Stimulated activated naive CD8-positive, alpha-beta T cell treated with anti-CD3 and anti-CD28 coated beads, Interleukin-15, Interleukin-2, amounts not matched to agents 100 ng/mL and 50 ng/mL, for 24 hours (primary cell): ENCODE results near the gene MORC4.

Experiments
- H3K27ac Mint-ChIP-seq: one replicate; pipeline ENCODE4 v1.8.0; 2021; ENCODE audit warnings: mild to moderate bottlenecking, mixed read lengths
- H3K27me3 Mint-ChIP-seq: one replicate; pipeline ENCODE4 v1.8.0; 2021; ENCODE audit warnings: mixed read lengths
- H3K36me3 Mint-ChIP-seq: one replicate; pipeline ENCODE4 v1.8.0; 2021; ENCODE audit warnings: low read depth, mixed read lengths
- H3K4me1 Mint-ChIP-seq: one replicate; pipeline ENCODE4 v1.8.0; 2021; ENCODE audit warnings: low read depth, mixed read lengths
- H3K4me3 Mint-ChIP-seq: one replicate; pipeline ENCODE4 v1.8.0; 2021; ENCODE audit warnings: mild to moderate bottlenecking, mixed read lengths
- H3K9me3 Mint-ChIP-seq: one replicate; pipeline ENCODE4 v1.8.0; 2021; ENCODE audit warnings: mixed read lengths

Gene MORC4

DNA sequence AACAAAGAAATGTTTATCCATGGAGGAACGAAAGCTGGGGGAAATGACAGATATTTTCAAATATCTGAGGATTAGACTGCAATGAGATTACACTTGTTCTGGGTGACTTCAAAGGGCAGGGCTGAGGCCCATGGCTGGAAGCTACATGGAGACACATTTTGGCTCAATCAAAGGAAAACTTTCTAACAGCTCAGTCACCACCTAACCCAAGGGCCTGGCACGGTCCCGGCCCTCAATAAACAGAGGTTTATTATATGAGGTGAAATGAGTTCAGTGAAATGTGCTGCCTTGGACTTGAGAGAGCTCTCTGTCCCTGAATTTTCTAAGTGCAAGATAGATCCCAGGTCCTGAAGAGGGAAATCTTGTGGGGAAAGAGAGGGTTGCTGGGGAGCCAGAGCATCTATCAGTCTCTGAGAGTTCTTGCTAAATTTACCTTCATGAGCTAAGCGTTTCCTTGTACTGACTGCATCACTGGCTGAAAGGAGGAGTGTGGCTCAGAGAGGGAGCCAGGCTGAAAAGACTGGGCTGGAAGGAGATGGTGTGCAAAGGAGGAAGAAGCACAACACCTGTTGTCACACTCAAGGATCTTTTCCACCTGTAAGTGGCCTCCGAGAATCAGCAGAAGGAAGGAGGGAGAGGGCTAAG is 94.8 kb downstream of the MORC4 start:
- Mint-ChIP-seq H3K4me3 (no peak overlapping the region), H3K27me3 (no peaks in the 10 kb centered on the region), H3K36me3 (no peaks in the 10 kb centered on the region), H3K9me3 (no peaks in the 10 kb centered on the region), H3K27ac (no peak overlapping the region), H3K4me1 (no peaks in the 10 kb centered on the region)

DNA sequence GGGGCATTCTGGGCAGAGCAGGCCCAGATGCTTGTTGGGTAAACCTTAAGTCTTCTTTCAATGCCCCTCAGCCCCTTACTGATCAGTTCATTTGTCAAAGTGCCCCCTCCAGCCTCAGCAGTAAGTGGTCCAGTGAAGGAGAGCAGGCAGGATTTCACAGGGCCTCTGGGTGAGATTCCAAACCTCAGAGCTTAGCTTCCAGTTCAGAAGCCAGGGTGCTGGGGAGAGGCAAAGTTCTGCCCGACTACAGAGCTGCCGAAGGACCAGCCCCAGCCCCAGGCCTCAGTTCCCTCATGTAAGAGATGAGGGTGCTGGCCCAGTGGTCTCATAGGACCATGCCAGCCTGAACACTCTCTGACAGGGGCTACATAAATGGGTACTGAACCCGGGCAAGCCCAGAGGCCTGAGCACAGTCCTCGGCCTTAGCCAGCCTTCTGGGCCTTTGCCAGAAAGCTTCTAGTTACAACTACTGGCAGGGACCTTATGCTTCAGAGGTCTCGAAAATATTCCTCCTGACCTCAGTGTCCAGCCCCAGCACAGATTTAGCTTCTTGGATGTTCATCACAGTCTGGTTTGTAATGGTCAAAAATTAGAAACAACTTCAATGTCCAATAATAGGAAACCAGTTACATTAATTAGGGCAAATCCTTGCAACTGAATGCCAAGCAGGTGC is 96.0 kb downstream of the MORC4 start:
- no peaks in the 10 kb centered on the region for H3K4me1 Mint-ChIP-seq
- H3K36me3 Mint-ChIP-seq, result no peaks in the 10 kb centered on the region
- H3K4me3 Mint-ChIP-seq, result no peak overlapping the region
- H3K9me3 Mint-ChIP-seq, result no peaks in the 10 kb centered on the region
- no peak overlapping the region for H3K27ac Mint-ChIP-seq
- no peaks in the 10 kb centered on the region for H3K27me3 Mint-ChIP-seq

DNA sequence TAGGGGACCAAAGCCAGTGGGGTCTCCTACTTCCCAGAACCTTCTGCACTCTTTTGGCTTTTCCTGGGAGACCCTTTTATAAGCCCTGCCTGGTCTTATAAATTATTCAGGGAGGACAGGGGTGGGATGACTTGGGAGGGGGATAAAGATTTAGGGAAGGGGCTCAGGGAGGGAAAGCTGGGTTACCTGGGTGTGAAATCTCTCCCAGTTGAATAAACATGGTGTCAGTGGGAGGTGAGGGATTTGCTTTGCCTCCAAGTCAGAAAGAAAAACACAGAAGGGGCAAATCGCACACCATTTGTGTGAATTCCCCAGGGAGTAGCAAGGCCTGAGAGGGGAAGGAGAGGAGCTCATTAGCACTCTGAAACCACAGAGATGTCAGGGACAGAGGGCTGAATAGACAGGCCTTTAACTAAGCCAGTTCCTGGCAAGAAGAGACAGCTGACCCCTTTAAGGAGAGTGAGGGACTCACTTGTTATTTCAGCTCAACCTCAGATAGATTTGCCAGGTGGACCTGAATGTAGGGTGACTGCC is 96.7 kb downstream of the MORC4 start, which contains the start of gene RIPPLY1:
Gene RIPPLY1, minus strand, starts transcription at position 51 of the 534 bp plus-strand sequence. CDS start 54 bp downstream, outside the sequence.
- no peaks in the 10 kb centered on the region for H3K36me3 Mint-ChIP-seq
- no peaks in the 10 kb centered on the region for H3K4me1 Mint-ChIP-seq
- H3K9me3 Mint-ChIP-seq, result no peaks in the 10 kb centered on the region
- H3K27me3 Mint-ChIP-seq, result no peaks in the 10 kb centered on the region
- no peak within 1 kb of the TSS for H3K4me3 Mint-ChIP-seq
- H3K27ac Mint-ChIP-seq, result no peak within 1 kb of the TSS

DNA sequence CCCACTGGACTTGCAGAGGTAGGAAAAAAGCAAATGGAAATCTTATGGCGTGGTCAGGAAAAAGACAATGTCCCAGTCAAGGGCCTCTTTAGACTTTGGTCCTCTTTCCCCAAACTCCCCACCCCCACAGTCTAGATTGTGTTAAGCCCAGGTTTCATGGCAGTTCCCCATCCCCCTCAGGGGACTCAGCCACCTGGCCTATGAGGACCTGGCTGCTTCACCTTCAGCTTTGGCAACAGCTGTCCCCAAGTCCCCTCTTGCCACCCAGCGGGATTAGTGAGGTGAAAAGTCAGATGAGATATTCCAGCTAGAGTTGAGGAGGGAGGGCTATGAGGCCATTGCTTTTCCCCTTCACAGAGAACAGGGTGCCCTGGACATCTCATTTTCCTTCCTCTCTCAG is 97.3 kb downstream of the MORC4 start:
- Mint-ChIP-seq H3K36me3 (no peaks in the 10 kb centered on the region), H3K9me3 (no peaks in the 10 kb centered on the region), H3K27ac (no peak overlapping the region), H3K27me3 (no peaks in the 10 kb centered on the region), H3K4me1 (no peaks in the 10 kb centered on the region), H3K4me3 (no peak overlapping the region)

GRCh38 chrX:106901781-106902219 is 98.2 kb downstream of the MORC4 start:
- Mint-ChIP-seq H3K4me3 (no peak overlapping the region), H3K9me3 (no peaks in the 10 kb centered on the region), H3K27ac (no peak overlapping the region), H3K4me1 (no peaks in the 10 kb centered on the region), H3K27me3 (no peaks in the 10 kb centered on the region), H3K36me3 (no peaks in the 10 kb centered on the region)

- Mint-ChIP-seq H3K4me3 (no peak overlapping the region), H3K9me3 (no peaks in the 10 kb centered on the region), H3K27ac (no peak overlapping the region), H3K27me3 (no peaks in the 10 kb centered on the region), H3K36me3 (no peaks in the 10 kb centered on the region), H3K4me1 (no peaks in the 10 kb centered on the region)
Measured at GRCh38 chrX:106901341-106901740, 98.7 kb downstream of the MORC4 start.

GRCh38 chrX:106899841-106900240 is 100.2 kb downstream of the MORC4 start:
- H3K4me3 Mint-ChIP-seq, result no peak overlapping the region
- no peak overlapping the region for H3K27ac Mint-ChIP-seq
- no peaks in the 10 kb centered on the region for H3K27me3 Mint-ChIP-seq
- H3K36me3 Mint-ChIP-seq, result no peaks in the 10 kb centered on the region
- no peaks in the 10 kb centered on the region for H3K4me1 Mint-ChIP-seq
- no peaks in the 10 kb centered on the region for H3K9me3 Mint-ChIP-seq

GRCh38 chrX:106899276-106899675 is 100.7 kb downstream of the MORC4 start:
- Mint-ChIP-seq H3K27me3 (no peaks in the 10 kb centered on the region), H3K9me3 (no peaks in the 10 kb centered on the region)

GRCh38 chrX:106898462-106898861 is 101.5 kb downstream of the MORC4 start:
- H3K4me1 Mint-ChIP-seq, result no peaks in the 10 kb centered on the region
- H3K27me3 Mint-ChIP-seq, result no peaks in the 10 kb centered on the region
- no peaks in the 10 kb centered on the region for H3K9me3 Mint-ChIP-seq
- H3K36me3 Mint-ChIP-seq, result no peaks in the 10 kb centered on the region
- no peak overlapping the region for H3K4me3 Mint-ChIP-seq
- no peak overlapping the region for H3K27ac Mint-ChIP-seq

More at GRCh38 chrX:106899276-106899675, 100.7 kb downstream of the MORC4 start:
- Mint-ChIP-seq H3K36me3 (no peaks in the 10 kb centered on the region), H3K27ac (no peak overlapping the region), H3K4me1 (no peaks in the 10 kb centered on the region), H3K4me3 (no peak overlapping the region)

DNA sequence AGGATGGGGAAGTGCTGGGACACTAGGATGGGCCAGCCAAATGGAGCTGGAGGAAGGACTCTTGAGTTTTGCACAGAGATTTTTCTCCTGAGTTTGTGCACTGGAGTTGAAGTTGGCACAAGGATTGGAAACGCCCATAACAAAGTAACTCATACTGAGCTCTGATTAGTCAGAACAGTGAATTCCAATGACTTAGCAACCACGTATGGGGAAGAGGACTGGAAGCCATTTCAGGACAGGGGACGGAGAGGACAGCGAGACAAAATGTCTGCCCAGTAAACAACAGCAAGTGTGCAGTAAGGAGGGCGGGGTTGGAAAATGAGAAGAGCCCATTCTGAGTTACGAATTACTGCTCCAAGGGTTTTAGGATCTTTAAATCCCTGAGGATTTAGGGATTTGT is 102.8 kb downstream of the MORC4 start:
- no peaks in the 10 kb centered on the region for H3K9me3 Mint-ChIP-seq
- no peak overlapping the region for H3K27ac Mint-ChIP-seq
- H3K36me3 Mint-ChIP-seq, result no peaks in the 10 kb centered on the region
- H3K4me3 Mint-ChIP-seq, result no peak overlapping the region
- no peaks in the 10 kb centered on the region for H3K27me3 Mint-ChIP-seq
- H3K4me1 Mint-ChIP-seq, result no peaks in the 10 kb centered on the region

- Mint-ChIP-seq H3K4me1 (no peaks in the 10 kb centered on the region), H3K36me3 (no peaks in the 10 kb centered on the region), H3K27ac (no peak overlapping the region), H3K27me3 (no peaks in the 10 kb centered on the region), H3K9me3 (no peaks in the 10 kb centered on the region), H3K4me3 (no peak overlapping the region)
Measured at GRCh38 chrX:106894978-106895452, 105.0 kb downstream of the MORC4 start.

- no peaks in the 10 kb centered on the region for H3K4me1 Mint-ChIP-seq
- H3K4me3 Mint-ChIP-seq, result no peak overlapping the region
- H3K9me3 Mint-ChIP-seq, result no peaks in the 10 kb centered on the region
- H3K27me3 Mint-ChIP-seq, result no peaks in the 10 kb centered on the region
- H3K27ac Mint-ChIP-seq, result no peak overlapping the region
- no peaks in the 10 kb centered on the region for H3K36me3 Mint-ChIP-seq
Measured at GRCh38 chrX:106894392-106894909, 105.6 kb downstream of the MORC4 start.

- no peak overlapping the region for H3K4me3 Mint-ChIP-seq
- no peak overlapping the region for H3K27ac Mint-ChIP-seq
- no peaks in the 10 kb centered on the region for H3K27me3 Mint-ChIP-seq
Measured at GRCh38 chrX:106891762-106892460, 108.1 kb downstream of the MORC4 start.

More at GRCh38 chrX:106891762-106892460, 108.1 kb downstream of the MORC4 start:
- Mint-ChIP-seq H3K4me1 (no peaks in the 10 kb centered on the region), H3K36me3 (no peaks in the 10 kb centered on the region), H3K9me3 (no peaks in the 10 kb centered on the region)
